Measurements from ENCODE around the gene C1QC.

Gene C1QC

GRCh38 chr1:22643381-22643780, at the start of gene C1QC:
C1QC (plus strand) TSS chr1:22643633; CDS start chr1:22644024, 391 bp downstream.
- Histone ChIP-seq H3K9me3 (ENCODE audit: control insufficient read depth, low read length) (no peaks in the 10 kb centered on the region), H3K9ac (no peak within 1 kb of the TSS), H3K36me3 (ENCODE audit: control insufficient read depth, insufficient read depth, low read length) (no peaks in the 10 kb centered on the region), H3K4me2 (ENCODE audit: low read length) (no peak within 1 kb of the TSS), H3K27me3 (ENCODE audit: control insufficient read depth, insufficient read depth, low read length) (peaks cover 2% of the 10 kb centered on the region), H2AFZ (no peak within 1 kb of the TSS), H3K4me1 (no peaks in the 10 kb centered on the region), H3K4me3 (ENCODE audit: low read depth, low read length) (no peak within 1 kb of the TSS), H3K27ac (no peak within 1 kb of the TSS), H3K79me2 (no peaks in the 10 kb centered on the region)
- no peak for TF ChIP-seq CTCF (IDR thresholded peaks at IDR 0.05)

GRCh38 chr1:22594396-22594795, 49.0 kb upstream of the C1QC start:
- no peak overlapping the region for H3K27ac ChIP-seq

GRCh38 chr1:22595108-22595507, 48.3 kb upstream of the C1QC start:
- no peak overlapping the region for H3K4me2 ChIP-seq (ENCODE audit: low read length)
- no peak overlapping the region for H2AFZ ChIP-seq
- no peak overlapping the region for H3K4me3 ChIP-seq (ENCODE audit: low read depth, low read length)
- no peaks in the 10 kb centered on the region for H3K27me3 ChIP-seq (ENCODE audit: control insufficient read depth, insufficient read depth, low read length)
- H3K79me2 ChIP-seq = no peaks in the 10 kb centered on the region
- TF ChIP-seq CTCF (IDR thresholded peaks at IDR 0.05) = no peak
- H3K27ac ChIP-seq = no peak overlapping the region
- no peaks in the 10 kb centered on the region for H3K36me3 ChIP-seq (ENCODE audit: control insufficient read depth, insufficient read depth, low read length)
- no peaks in the 10 kb centered on the region for H3K4me1 ChIP-seq
- H3K9me3 ChIP-seq (ENCODE audit: control insufficient read depth, low read length) = no peaks in the 10 kb centered on the region
- no peak overlapping the region for H3K9ac ChIP-seq

More at GRCh38 chr1:22594396-22594795, 49.0 kb upstream of the C1QC start:
- no peak overlapping the region for H3K4me2 ChIP-seq (ENCODE audit: low read length)
- H2AFZ ChIP-seq = no peak overlapping the region
- H3K79me2 ChIP-seq = no peaks in the 10 kb centered on the region
- no peaks in the 10 kb centered on the region for H3K36me3 ChIP-seq (ENCODE audit: control insufficient read depth, insufficient read depth, low read length)
- no peak overlapping the region for H3K9ac ChIP-seq
- no peaks in the 10 kb centered on the region for H3K9me3 ChIP-seq (ENCODE audit: control insufficient read depth, low read length)
- no peak overlapping the region for H3K4me3 ChIP-seq (ENCODE audit: low read depth, low read length)
- TF ChIP-seq CTCF (IDR thresholded peaks at IDR 0.05) = no peak
- H3K4me1 ChIP-seq = no peaks in the 10 kb centered on the region
- no peaks in the 10 kb centered on the region for H3K27me3 ChIP-seq (ENCODE audit: control insufficient read depth, insufficient read depth, low read length)

- Histone ChIP-seq H3K79me2 (no peaks in the 10 kb centered on the region), H3K27me3 (ENCODE audit: control insufficient read depth, insufficient read depth, low read length) (no peaks in the 10 kb centered on the region), H3K4me3 (ENCODE audit: low read depth, low read length) (no peak overlapping the region), H3K27ac (no peak overlapping the region), H3K9me3 (ENCODE audit: control insufficient read depth, low read length) (no peaks in the 10 kb centered on the region), H3K4me1 (no peaks in the 10 kb centered on the region), H3K4me2 (ENCODE audit: low read length) (no peak overlapping the region), H3K9ac (no peak overlapping the region), H3K36me3 (ENCODE audit: control insufficient read depth, insufficient read depth, low read length) (no peaks in the 10 kb centered on the region), H2AFZ (no peak overlapping the region)
- no peak for TF ChIP-seq CTCF (IDR thresholded peaks at IDR 0.05)
Observed at GRCh38 chr1:22597301-22597965, 46.0 kb upstream of the C1QC start.

- no peaks in the 10 kb centered on the region for H3K36me3 ChIP-seq (ENCODE audit: control insufficient read depth, insufficient read depth, low read length)
- no peaks in the 10 kb centered on the region for H3K9me3 ChIP-seq (ENCODE audit: control insufficient read depth, low read length)
- no peaks in the 10 kb centered on the region for H3K27me3 ChIP-seq (ENCODE audit: control insufficient read depth, insufficient read depth, low read length)
- no peak overlapping the region for H3K27ac ChIP-seq
- H2AFZ ChIP-seq = no peak overlapping the region
- TF ChIP-seq CTCF (IDR thresholded peaks at IDR 0.05) = no peak
- no peaks in the 10 kb centered on the region for H3K4me1 ChIP-seq
- H3K4me2 ChIP-seq (ENCODE audit: low read length) = no peak overlapping the region
- no peak overlapping the region for H3K4me3 ChIP-seq (ENCODE audit: low read depth, low read length)
- H3K79me2 ChIP-seq = no peaks in the 10 kb centered on the region
- H3K9ac ChIP-seq = no peak overlapping the region
Observed at GRCh38 chr1:22597996-22598395, 45.4 kb upstream of the C1QC start.
